ENCODE measurements around the gene NALF2. TPM values are rescaled to one million over a fixed set of nuclear protein-coding genes. Genes with fewer than 3 reads are reported as not detected.

Gene NALF2
- total RNA-seq, 1 donor from 2014 or later, result 0.74 TPM

- DNase-seq (ENCODE audit: low spot score), result no peak
- Mint-ChIP-seq H3K4me1 (ENCODE audit: unreplicated experiment) (peaks cover 13% of the 10 kb centered on the region), H3K27ac (ENCODE audit: unreplicated experiment) (no peak overlapping the region), H3K4me3 (ENCODE audit: unreplicated experiment) (no peak overlapping the region), H3K27me3 (ENCODE audit: unreplicated experiment) (peaks cover 3% of the 10 kb centered on the region), H3K36me3 (ENCODE audit: low read depth, unreplicated experiment) (no peaks in the 10 kb centered on the region), H3K9me3 (ENCODE audit: unreplicated experiment) (peaks cover 7% of the 10 kb centered on the region)
- TF ChIP-seq CTCF (IDR thresholded peaks at IDR 0.05; ENCODE audit: unreplicated experiment), result no peak
These were observed 35.3 kb downstream of the NALF2 start for GRCh38 chrX:69539437-69539836.

GRCh38 chrX:69541956-69542355, 37.8 kb downstream of the NALF2 start:
- H3K4me3 Mint-ChIP-seq (ENCODE audit: unreplicated experiment), result no peak overlapping the region
- H3K27me3 Mint-ChIP-seq (ENCODE audit: unreplicated experiment), result peaks cover 3% of the 10 kb centered on the region
- H3K36me3 Mint-ChIP-seq (ENCODE audit: low read depth, unreplicated experiment), result peaks cover 4% of the 10 kb centered on the region
- no peak for DNase-seq (ENCODE audit: low spot score)
- TF ChIP-seq CTCF (IDR thresholded peaks at IDR 0.05; ENCODE audit: unreplicated experiment), result no peak
- H3K27ac Mint-ChIP-seq (ENCODE audit: unreplicated experiment), result no peak overlapping the region
- H3K9me3 Mint-ChIP-seq (ENCODE audit: unreplicated experiment), result peaks cover 5% of the 10 kb centered on the region
- H3K4me1 Mint-ChIP-seq (ENCODE audit: unreplicated experiment), result peaks cover 13% of the 10 kb centered on the region

GRCh38 chrX:69543572-69543971, 39.4 kb downstream of the NALF2 start:
- Mint-ChIP-seq H3K4me1 (ENCODE audit: unreplicated experiment) (peaks cover 13% of the 10 kb centered on the region), H3K27me3 (ENCODE audit: unreplicated experiment) (peaks cover 3% of the 10 kb centered on the region), H3K27ac (ENCODE audit: unreplicated experiment) (no peak overlapping the region)

GRCh38 chrX:69546417-69546816, 42.3 kb downstream of the NALF2 start:
- no peak for DNase-seq (ENCODE audit: low spot score)
- Mint-ChIP-seq H3K27ac (ENCODE audit: unreplicated experiment) (no peak overlapping the region), H3K4me3 (ENCODE audit: unreplicated experiment) (no peak overlapping the region), H3K9me3 (ENCODE audit: unreplicated experiment) (peaks cover 5% of the 10 kb centered on the region), H3K36me3 (ENCODE audit: low read depth, unreplicated experiment) (peaks cover 4% of the 10 kb centered on the region), H3K4me1 (ENCODE audit: unreplicated experiment) (no peaks in the 10 kb centered on the region), H3K27me3 (ENCODE audit: unreplicated experiment) (no peaks in the 10 kb centered on the region)
- no peak for TF ChIP-seq CTCF (IDR thresholded peaks at IDR 0.05; ENCODE audit: unreplicated experiment)

More at GRCh38 chrX:69543572-69543971, 39.4 kb downstream of the NALF2 start:
- peaks cover 5% of the 10 kb centered on the region for H3K9me3 Mint-ChIP-seq (ENCODE audit: unreplicated experiment)
- H3K36me3 Mint-ChIP-seq (ENCODE audit: low read depth, unreplicated experiment), result peaks cover 4% of the 10 kb centered on the region
- DNase-seq (ENCODE audit: low spot score), result no peak
- no peak overlapping the region for H3K4me3 Mint-ChIP-seq (ENCODE audit: unreplicated experiment)
- no peak for TF ChIP-seq CTCF (IDR thresholded peaks at IDR 0.05; ENCODE audit: unreplicated experiment)

GRCh38 chrX:69546978-69547377, 42.9 kb downstream of the NALF2 start:
- Mint-ChIP-seq H3K4me1 (ENCODE audit: unreplicated experiment) (no peaks in the 10 kb centered on the region), H3K4me3 (ENCODE audit: unreplicated experiment) (no peak overlapping the region), H3K36me3 (ENCODE audit: low read depth, unreplicated experiment) (peaks cover 4% of the 10 kb centered on the region), H3K27ac (ENCODE audit: unreplicated experiment) (no peak overlapping the region), H3K27me3 (ENCODE audit: unreplicated experiment) (no peaks in the 10 kb centered on the region), H3K9me3 (ENCODE audit: unreplicated experiment) (peaks cover 5% of the 10 kb centered on the region)
- no peak for TF ChIP-seq CTCF (IDR thresholded peaks at IDR 0.05; ENCODE audit: unreplicated experiment)
- no peak for DNase-seq (ENCODE audit: low spot score)
